ENCODE results near the gene SOCS7.

DNA sequence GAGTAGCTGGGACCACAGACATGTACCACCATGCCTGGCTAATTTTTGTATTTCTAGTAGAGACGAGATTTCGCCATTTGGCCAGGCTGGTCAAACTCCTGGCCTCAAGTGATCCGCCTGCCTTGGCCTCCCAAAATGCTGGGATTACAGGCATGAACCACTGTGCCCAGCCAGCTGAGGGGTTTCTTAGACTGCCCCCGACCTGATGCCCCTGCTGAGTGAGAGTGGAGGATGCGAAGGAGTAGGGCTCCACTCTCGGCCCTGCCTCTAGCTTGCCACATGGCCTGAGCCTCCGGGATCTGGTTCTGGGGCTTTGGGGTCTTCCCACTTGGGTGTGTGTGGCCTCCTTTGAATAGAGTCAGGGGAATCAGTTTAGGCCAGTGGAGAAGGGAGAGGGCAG is 18.9 kb upstream of the SOCS7 start:
- TF ChIP-seq, protein P1, sequence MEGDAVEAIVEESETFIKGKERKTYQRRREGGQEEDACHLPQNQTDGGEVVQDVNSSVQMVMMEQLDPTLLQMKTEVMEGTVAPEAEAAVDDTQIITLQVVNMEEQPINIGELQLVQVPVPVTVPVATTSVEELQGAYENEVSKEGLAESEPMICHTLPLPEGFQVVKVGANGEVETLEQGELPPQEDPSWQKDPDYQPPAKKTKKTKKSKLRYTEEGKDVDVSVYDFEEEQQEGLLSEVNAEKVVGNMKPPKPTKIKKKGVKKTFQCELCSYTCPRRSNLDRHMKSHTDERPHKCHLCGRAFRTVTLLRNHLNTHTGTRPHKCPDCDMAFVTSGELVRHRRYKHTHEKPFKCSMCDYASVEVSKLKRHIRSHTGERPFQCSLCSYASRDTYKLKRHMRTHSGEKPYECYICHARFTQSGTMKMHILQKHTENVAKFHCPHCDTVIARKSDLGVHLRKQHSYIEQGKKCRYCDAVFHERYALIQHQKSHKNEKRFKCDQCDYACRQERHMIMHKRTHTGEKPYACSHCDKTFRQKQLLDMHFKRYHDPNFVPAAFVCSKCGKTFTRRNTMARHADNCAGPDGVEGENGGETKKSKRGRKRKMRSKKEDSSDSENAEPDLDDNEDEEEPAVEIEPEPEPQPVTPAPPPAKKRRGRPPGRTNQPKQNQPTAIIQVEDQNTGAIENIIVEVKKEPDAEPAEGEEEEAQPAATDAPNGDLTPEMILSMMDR (IDR thresholded peaks at IDR 0.05; ENCODE audit: low read depth, low read length, missing input control), result no peak
- TF ChIP-seq REST (IDR thresholded peaks at IDR 0.05), result no peak
- no peak for TF ChIP-seq GABPA (IDR thresholded peaks at IDR 0.05 in 1 of 2, conservative IDR thresholded peaks at IDR 0.05 in 1 of 2)
- TF ChIP-seq, protein P2, sequence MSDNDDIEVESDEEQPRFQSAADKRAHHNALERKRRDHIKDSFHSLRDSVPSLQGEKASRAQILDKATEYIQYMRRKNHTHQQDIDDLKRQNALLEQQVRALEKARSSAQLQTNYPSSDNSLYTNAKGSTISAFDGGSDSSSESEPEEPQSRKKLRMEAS (IDR thresholded peaks at IDR 0.05), result no peak
- no peak for TF ChIP-seq RAD21 (IDR thresholded peaks at IDR 0.05)
